Measurements from ENCODE around the gene SLC66A2.
A peak's percentile ranks its signal among the peaks of the same experiment; 100 is the strongest.

SLC66A2 gene

GRCh38 chr18:79991494-79991893, 40.0 kb upstream of the SLC66A2 start:
- Histone ChIP-seq H3K9ac (ENCODE audit: low read length) (no peak overlapping the region), H3K27ac (ENCODE audit: low read depth, low read length, poor library complexity, severe bottlenecking) (no peak overlapping the region), H3K79me2 (ENCODE audit: insufficient read depth, low read length) (peaks cover 16% of the 10 kb centered on the region), H3K4me1 (ENCODE audit: insufficient read depth, low read length, severe bottlenecking) (peaks cover 19% of the 10 kb centered on the region), H3K9me2 (ENCODE audit: low read depth, low read length) (no peaks in the 10 kb centered on the region), H2AFZ (ENCODE audit: low read length) (no peak overlapping the region), H4K20me1 (ENCODE audit: insufficient read depth, low read length) (no peaks in the 10 kb centered on the region), H3K36me3 (ENCODE audit: insufficient read depth, low read length) (peaks cover 5% of the 10 kb centered on the region), H3K4me3 (ENCODE audit: low read depth, low read length, poor library complexity, severe bottlenecking) (no peak overlapping the region), H3K4me2 (ENCODE audit: low read length) (no peak overlapping the region), H3F3A (ENCODE audit: insufficient read depth, low read length) (no peaks in the 10 kb centered on the region), H3K9me3 (ENCODE audit: low read length) (no peaks in the 10 kb centered on the region), H3K27me3 (ENCODE audit: insufficient read depth, low read length) (no peaks in the 10 kb centered on the region)
- TF ChIP-seq, protein P1, sequence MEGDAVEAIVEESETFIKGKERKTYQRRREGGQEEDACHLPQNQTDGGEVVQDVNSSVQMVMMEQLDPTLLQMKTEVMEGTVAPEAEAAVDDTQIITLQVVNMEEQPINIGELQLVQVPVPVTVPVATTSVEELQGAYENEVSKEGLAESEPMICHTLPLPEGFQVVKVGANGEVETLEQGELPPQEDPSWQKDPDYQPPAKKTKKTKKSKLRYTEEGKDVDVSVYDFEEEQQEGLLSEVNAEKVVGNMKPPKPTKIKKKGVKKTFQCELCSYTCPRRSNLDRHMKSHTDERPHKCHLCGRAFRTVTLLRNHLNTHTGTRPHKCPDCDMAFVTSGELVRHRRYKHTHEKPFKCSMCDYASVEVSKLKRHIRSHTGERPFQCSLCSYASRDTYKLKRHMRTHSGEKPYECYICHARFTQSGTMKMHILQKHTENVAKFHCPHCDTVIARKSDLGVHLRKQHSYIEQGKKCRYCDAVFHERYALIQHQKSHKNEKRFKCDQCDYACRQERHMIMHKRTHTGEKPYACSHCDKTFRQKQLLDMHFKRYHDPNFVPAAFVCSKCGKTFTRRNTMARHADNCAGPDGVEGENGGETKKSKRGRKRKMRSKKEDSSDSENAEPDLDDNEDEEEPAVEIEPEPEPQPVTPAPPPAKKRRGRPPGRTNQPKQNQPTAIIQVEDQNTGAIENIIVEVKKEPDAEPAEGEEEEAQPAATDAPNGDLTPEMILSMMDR (IDR thresholded peaks at IDR 0.05; ENCODE audit: low read length) = no peak
- TF ChIP-seq EZH2 (IDR thresholded peaks at IDR 0.05; ENCODE audit: borderline replicate concordance, low read length) = no peak

DNA sequence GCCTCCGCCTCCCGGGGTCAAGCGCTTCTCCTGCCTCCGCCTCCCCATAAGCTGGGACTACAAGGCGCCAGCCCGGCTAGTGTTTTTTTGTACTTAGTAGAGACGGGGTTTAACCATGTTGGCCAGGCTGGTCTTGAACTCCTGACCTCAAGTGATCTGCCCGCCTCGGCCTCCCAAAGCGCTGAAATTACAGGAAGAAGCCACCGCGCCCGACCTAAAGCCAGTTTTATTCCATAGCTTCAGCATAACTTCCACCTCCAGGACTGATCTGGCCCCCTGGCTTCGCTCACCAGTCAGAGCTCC, 37.7 kb upstream of the SLC66A2 start:
- H3K9me3 ChIP-seq (ENCODE audit: low read length) = no peaks in the 10 kb centered on the region
- no peak for TF ChIP-seq EZH2 (IDR thresholded peaks at IDR 0.05; ENCODE audit: borderline replicate concordance, low read length)
- TF ChIP-seq, protein P1 (IDR thresholded peaks at IDR 0.05; ENCODE audit: low read length) = no peak
- no peaks in the 10 kb centered on the region for H3K27me3 ChIP-seq (ENCODE audit: insufficient read depth, low read length)
- no peaks in the 10 kb centered on the region for H3F3A ChIP-seq (ENCODE audit: insufficient read depth, low read length)
- peaks cover 26% of the 10 kb centered on the region for H3K4me1 ChIP-seq (ENCODE audit: insufficient read depth, low read length, severe bottlenecking)
- H3K36me3 ChIP-seq (ENCODE audit: insufficient read depth, low read length) = peaks cover 29% of the 10 kb centered on the region
- no peaks in the 10 kb centered on the region for H4K20me1 ChIP-seq (ENCODE audit: insufficient read depth, low read length)
- H3K9ac ChIP-seq (ENCODE audit: low read length) = peak overlapping the region; percentile 93
- H3K9me2 ChIP-seq (ENCODE audit: low read depth, low read length) = no peaks in the 10 kb centered on the region
- no peak overlapping the region for H2AFZ ChIP-seq (ENCODE audit: low read length)
- peak overlapping the region; percentile 81 for H3K4me3 ChIP-seq (ENCODE audit: low read depth, low read length, poor library complexity, severe bottlenecking)
- peaks cover 40% of the 10 kb centered on the region for H3K79me2 ChIP-seq (ENCODE audit: insufficient read depth, low read length)
- no peak overlapping the region for H3K27ac ChIP-seq (ENCODE audit: low read depth, low read length, poor library complexity, severe bottlenecking)
- H3K4me2 ChIP-seq (ENCODE audit: low read length) = peak overlapping the region; percentile 93

- Histone ChIP-seq H3K9me2 (ENCODE audit: low read depth, low read length) (no peaks in the 10 kb centered on the region), H3F3A (ENCODE audit: insufficient read depth, low read length) (no peaks in the 10 kb centered on the region), H3K9me3 (ENCODE audit: low read length) (no peaks in the 10 kb centered on the region), H3K27ac (ENCODE audit: low read depth, low read length, poor library complexity, severe bottlenecking) (peak within 1 kb of the TSS; percentile 58), H3K4me1 (ENCODE audit: insufficient read depth, low read length, severe bottlenecking) (peaks cover 26% of the 10 kb centered on the region), H3K4me2 (ENCODE audit: low read length) (peak within 1 kb of the TSS; percentile 93), H3K79me2 (ENCODE audit: insufficient read depth, low read length) (peaks cover 45% of the 10 kb centered on the region), H3K9ac (ENCODE audit: low read length) (peak within 1 kb of the TSS; percentile 93), H3K4me3 (ENCODE audit: low read depth, low read length, poor library complexity, severe bottlenecking) (peak within 1 kb of the TSS; percentile 81), H4K20me1 (ENCODE audit: insufficient read depth, low read length) (no peaks in the 10 kb centered on the region), H3K36me3 (ENCODE audit: insufficient read depth, low read length) (peaks cover 34% of the 10 kb centered on the region), H2AFZ (ENCODE audit: low read length) (peak within 1 kb of the TSS; percentile 72; the same call in 1 of the 2 replicates), H3K27me3 (ENCODE audit: insufficient read depth, low read length) (no peaks in the 10 kb centered on the region)
- TF ChIP-seq, protein P1 (IDR thresholded peaks at IDR 0.05; ENCODE audit: low read length) = no peak
- no peak for TF ChIP-seq EZH2 (IDR thresholded peaks at IDR 0.05; ENCODE audit: borderline replicate concordance, low read length)
Measured at GRCh38 chr18:79988451-79989194, 37.2 kb upstream of the SLC66A2 start, which contains the start of gene TXNL4A. TSS of gene TXNL4A (minus strand) at chr18:79988563. CDS start at chr18:79988392, 171 bp downstream.
